NCI-H2029 treated with DMSO at 0.1 percent for 48 hours (cell line): Measurements from ENCODE around the gene GNPDA2.
"Not testable (repeated sequence)": the region's sequence is repeated elsewhere in the genome, so short reads cannot be mapped to it uniquely, and the experiment has no call there.

ENCODE experiments used
- DNase-seq: peaks from one replicate; lab custom pipeline; 2025; lab: John Stamatoyannopoulos, UW

Gene GNPDA2

GRCh38 chr4:44726038-44726871 lies at the start of gene GNPDA2:
Gene GNPDA2, minus strand, starts transcription at chr4:44726556. Its CDS starts 4,349 bp downstream, at chr4:44722207.
- peak; percentile 42 for DNase-seq

DNA sequence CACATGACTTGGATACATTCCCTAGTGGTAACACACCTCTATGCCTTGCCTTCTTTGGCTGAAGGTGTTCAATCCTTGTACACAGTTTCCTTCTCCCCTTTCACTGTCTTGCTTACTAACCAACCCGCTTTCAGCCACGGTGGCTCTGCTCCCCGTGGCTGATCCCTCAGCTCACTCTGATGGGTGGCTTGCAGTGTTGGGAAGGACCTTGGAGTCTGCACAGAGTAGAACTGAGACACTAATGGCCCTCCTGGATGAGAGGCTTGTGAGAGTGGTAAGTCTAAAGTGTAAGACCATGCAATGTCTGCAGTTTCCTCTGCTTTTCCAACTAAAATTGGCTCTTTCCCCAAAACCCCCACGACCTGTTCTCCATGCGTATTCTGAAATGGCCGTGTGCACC lies 46.0 kb upstream of the GNPDA2 start:
- DNase-seq = no peak

GRCh38 chr4:44771789-44772188 lies 45.4 kb upstream of the GNPDA2 start:
- DNase-seq = no peak

DNA sequence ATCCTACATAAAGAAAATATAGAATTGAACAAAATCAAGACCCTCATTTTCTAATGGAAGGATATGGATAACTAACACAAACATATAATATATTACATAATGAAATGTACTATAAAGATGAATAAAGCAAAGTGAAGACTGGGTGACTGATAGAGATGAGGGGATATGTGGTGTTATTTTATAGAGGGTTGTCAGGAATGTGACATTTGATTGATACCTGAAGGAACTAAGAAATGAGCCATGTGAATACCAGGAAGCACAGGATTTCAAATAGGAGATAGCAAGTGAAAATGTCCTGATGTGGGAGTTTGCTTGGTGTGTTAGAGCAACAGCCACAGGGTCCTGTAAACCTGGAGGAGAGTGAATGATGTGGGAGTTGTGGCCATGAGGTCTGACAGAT lies 40.1 kb upstream of the GNPDA2 start:
- no peak for DNase-seq

DNA sequence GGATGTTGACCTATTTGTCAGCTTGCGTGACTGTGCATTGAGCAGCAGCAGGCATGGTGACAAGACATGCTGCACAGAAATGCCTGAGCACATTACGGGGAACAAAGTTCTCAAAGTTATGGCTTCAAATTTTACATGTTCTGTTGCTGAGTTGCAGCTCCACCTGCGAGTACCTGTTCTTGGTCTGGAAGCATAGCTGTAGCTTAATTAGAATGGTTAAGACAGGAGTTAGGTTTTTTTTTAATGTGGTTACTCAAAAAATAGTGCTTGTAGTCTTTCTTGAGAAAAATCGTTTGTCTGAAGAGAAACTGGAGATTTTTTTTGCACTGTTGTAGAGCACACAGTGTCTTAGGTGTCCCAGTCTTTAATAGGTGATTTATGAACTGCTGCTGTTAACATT lies 38.8 kb upstream of the GNPDA2 start:
- no peak for DNase-seq

GRCh38 chr4:44761306-44761705 lies 35.0 kb upstream of the GNPDA2 start:
- no peak for DNase-seq

GRCh38 chr4:44760142-44760898 lies 34.0 kb upstream of the GNPDA2 start:
- DNase-seq = peak; percentile 5

- DNase-seq = no peak
These were observed 30.2 kb upstream of the GNPDA2 start for GRCh38 chr4:44756559-44756958.

- DNase-seq = no peak
These were observed 13.8 kb upstream of the GNPDA2 start for GRCh38 chr4:44740201-44740600.

DNA sequence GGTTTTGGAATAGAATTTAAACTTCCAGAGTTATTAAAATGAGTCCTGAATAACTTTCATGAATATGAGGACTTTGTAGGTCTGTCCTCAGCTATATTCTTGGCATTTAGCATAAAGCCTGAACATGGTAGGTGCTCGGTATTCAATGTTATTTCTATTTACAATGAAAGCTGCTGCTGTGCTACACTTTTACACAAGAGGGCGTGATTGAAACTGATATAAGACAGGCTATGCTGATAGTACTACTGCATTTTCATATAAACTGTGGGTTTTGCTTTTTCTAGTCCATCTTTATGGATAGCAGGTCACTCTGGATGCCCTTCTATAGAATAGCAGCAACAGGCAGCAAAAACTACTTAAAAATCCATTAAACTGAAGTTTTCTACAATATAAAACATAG lies 12.3 kb upstream of the GNPDA2 start:
- DNase-seq = no peak

- DNase-seq = no peak
These were observed 10.5 kb upstream of the GNPDA2 start for GRCh38 chr4:44736900-44737299.

- not testable (repeated sequence) for DNase-seq
These were observed 2.3 kb upstream of the GNPDA2 start for GRCh38 chr4:44728694-44729093.

- no peak for DNase-seq
These were observed 1.1 kb upstream of the GNPDA2 start for GRCh38 chr4:44727471-44727870.

DNA sequence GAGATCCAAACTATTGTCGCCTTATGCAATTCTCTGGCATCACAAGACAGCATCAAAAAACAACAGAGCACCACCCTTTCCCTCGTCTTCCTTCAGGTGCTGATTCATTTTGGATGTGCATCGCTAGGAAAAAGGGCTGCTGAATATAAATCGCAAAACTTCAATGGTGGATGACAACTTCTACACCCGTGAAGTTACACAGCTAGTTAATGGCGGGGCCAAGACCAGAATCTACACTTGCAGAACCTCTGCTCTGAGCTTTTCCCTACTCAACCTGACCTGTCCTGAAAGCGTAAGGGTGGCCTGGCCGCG lies 674 bp downstream of the GNPDA2 start:
- no peak for DNase-seq

DNA sequence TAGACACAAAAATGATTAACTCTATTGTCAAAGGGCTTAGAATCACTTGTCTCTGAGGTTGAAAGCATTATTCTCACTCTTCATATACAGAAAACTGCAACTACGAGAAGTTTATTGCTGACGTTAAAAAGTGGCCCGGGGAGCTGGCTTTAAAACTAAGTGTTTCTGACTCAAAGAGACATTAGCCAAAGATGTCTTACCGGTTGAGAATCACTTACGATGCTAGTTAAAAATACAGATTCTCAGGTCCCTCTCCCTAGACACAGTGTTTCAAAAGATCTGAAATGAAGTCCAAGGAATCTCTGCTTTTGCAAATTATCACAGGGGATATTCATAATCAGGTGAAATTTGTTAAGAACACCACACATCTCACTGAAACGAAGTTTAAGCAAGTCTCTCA lies 1.2 kb downstream of the GNPDA2 start:
- DNase-seq = no peak

GRCh38 chr4:44722001-44722400 lies 4.4 kb downstream of the GNPDA2 start:
- no peak for DNase-seq

GRCh38 chr4:44720371-44720770 lies 6.0 kb downstream of the GNPDA2 start:
- DNase-seq = no peak

DNA sequence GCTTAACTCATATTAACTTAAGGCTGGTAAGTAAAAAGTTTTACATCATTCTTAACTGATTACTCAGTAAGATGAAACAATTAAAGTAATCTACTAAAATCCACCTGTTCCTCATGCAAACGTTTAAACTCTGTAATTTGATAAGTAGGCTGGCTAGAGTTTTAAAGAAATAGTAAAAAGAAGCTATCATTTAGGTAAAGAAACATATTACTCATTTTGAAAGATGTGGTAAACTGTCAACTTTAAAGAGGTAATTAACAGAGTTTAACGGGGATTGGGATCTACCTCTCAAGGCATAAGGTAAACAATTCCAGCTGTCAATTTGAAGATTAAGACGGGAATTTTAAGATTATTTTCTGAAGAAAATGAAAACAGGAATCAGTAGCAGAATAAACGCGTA lies 9.8 kb downstream of the GNPDA2 start:
- no peak for DNase-seq

- DNase-seq = no peak
These were observed 13.2 kb downstream of the GNPDA2 start for GRCh38 chr4:44713125-44713524.

GRCh38 chr4:44704673-44705072 lies 21.7 kb downstream of the GNPDA2 start:
- DNase-seq = no peak

GRCh38 chr4:44701037-44701436 lies 25.3 kb downstream of the GNPDA2 start:
- DNase-seq = no peak

GRCh38 chr4:44700427-44700826 lies 25.9 kb downstream of the GNPDA2 start:
- DNase-seq = no peak

- DNase-seq = no peak
These were observed 41.7 kb downstream of the GNPDA2 start for GRCh38 chr4:44684648-44685047.

- no peak for DNase-seq
These were observed 47.3 kb downstream of the GNPDA2 start for GRCh38 chr4:44679060-44679459.
